Fibroblast of lung (primary cell): ENCODE data around the gene NAPG. TPM values are rescaled to one million over a fixed set of nuclear protein-coding genes. Genes with fewer than 3 reads are reported as not detected.

Experiments
- DNase-seq, 2 donors: peaks; one replicate each; pipeline versions ENCODE4 v3.0.0 to v3.0.0-alpha.2; 2010; ENCODE audit warnings: low read depth in 2 of 2
- H2AFZ ChIP-seq: 2 replicates; pipeline ENCODE4 v1.5.1; 2012; ENCODE audit warnings: low read length, control low read depth, inconsistent platforms
- H3K27ac ChIP-seq: 2 replicates; pipeline ENCODE4 v1.5.1; 2011; ENCODE audit warnings: low read length, control low read depth; ENCODE audit not compliant: insufficient read depth
- H3K27me3 ChIP-seq: 2 replicates; pipeline ENCODE4 v1.5.1; 2011; ENCODE audit warnings: mild to moderate bottlenecking, low read length; ENCODE audit not compliant: control insufficient read depth, insufficient read depth
- H3K36me3 ChIP-seq: 2 replicates; pipeline ENCODE4 v1.5.1; 2011; ENCODE audit warnings: low read length; ENCODE audit not compliant: control insufficient read depth, insufficient read depth
- H3K4me1 ChIP-seq: 2 replicates; pipeline ENCODE4 v1.5.1; 2011; ENCODE audit warnings: low read length; ENCODE audit not compliant: control insufficient read depth, insufficient read depth; ENCODE audit errors: extremely low read depth
- H3K4me2 ChIP-seq: 2 replicates; pipeline ENCODE4 v1.5.1; 2011; ENCODE audit warnings: low read length, control low read depth; ENCODE audit not compliant: insufficient read depth; ENCODE audit errors: extremely low read depth
- H3K4me3 ChIP-seq, 4 experiments: fragments of 200-600 bp in 1 of 4; sonication (generic) in 1 of 4; replicated peaks in 1 of 4; 2 replicates each; pipeline ENCODE4 v1.5.1; 2011 to 2016; ENCODE audit warnings: low read length in 4 of 4, low read depth in 3 of 4, mild to moderate bottlenecking in 3 of 4, control low read depth in 2 of 4, inconsistent platforms in 1 of 4, mixed read lengths in 1 of 4; ENCODE audit not compliant: insufficient read depth in 1 of 4; ENCODE audit errors: control extremely low read depth in 1 of 4
- H3K79me2 ChIP-seq: 2 replicates; pipeline ENCODE4 v1.5.1; 2012; ENCODE audit warnings: mild to moderate bottlenecking, low read length, inconsistent platforms; ENCODE audit not compliant: control insufficient read depth, insufficient read depth
- H3K9ac ChIP-seq: 2 replicates; pipeline ENCODE4 v1.5.1; 2011; ENCODE audit warnings: mild to moderate bottlenecking, low read length, control low read depth; ENCODE audit not compliant: insufficient read depth
- H3K9me3 ChIP-seq: 2 replicates; pipeline ENCODE4 v1.5.1; 2012; ENCODE audit warnings: low read depth, low read length; ENCODE audit not compliant: control insufficient read depth, insufficient read depth
- H4K20me1 ChIP-seq: 2 replicates; pipeline ENCODE4 v1.5.1; 2011; ENCODE audit warnings: low read length; ENCODE audit not compliant: control insufficient read depth, insufficient read depth; ENCODE audit errors: extremely low read depth
- CTCF ChIP-seq, 2 donors: IDR thresholded peaks in 1 of 2; conservative IDR thresholded peaks in 1 of 2; 1 replicate in 1 of 2; 2 replicates in 1 of 2; pipeline ENCODE4 v1.5.1; 2011 to 2012; ENCODE audit warnings: low read length in 2 of 2, control low read depth in 1 of 2, inconsistent platforms in 1 of 2, low read depth in 1 of 2, mild to moderate bottlenecking in 1 of 2
- EZH2 ChIP-seq: IDR thresholded peaks from 2 replicates; pipeline ENCODE4 v1.5.1; 2012; ENCODE audit warnings: low read length, control low read depth, mild to moderate bottlenecking; ENCODE audit errors: missing control alignments
- polyA plus RNA-seq, 2 donors: library from polyadenylated mRNA; depleted of rRNA in 1 of 2; stranded (reverse) in 1 of 2; unstranded in 1 of 2; fragments of >200 nt; gene quantifications; 2 replicates each; pipeline ENCODE4 v1.2.1, GENCODE V29; 2011 to 2012; ENCODE audit warnings: missing spikeins in 1 of 2
- total RNA-seq: library from RNA; depleted of rRNA; stranded (reverse); fragments of >200 nt; gene quantifications from 2 replicates; pipeline ENCODE4 v1.2.1, GENCODE V29; 2014

Gene NAPG
- total and polyA plus RNA-seq, 2 donors (not counting 1 experiment from before 2014, with no cell fraction given) = 23.1 to 33.7 TPM

DNA sequence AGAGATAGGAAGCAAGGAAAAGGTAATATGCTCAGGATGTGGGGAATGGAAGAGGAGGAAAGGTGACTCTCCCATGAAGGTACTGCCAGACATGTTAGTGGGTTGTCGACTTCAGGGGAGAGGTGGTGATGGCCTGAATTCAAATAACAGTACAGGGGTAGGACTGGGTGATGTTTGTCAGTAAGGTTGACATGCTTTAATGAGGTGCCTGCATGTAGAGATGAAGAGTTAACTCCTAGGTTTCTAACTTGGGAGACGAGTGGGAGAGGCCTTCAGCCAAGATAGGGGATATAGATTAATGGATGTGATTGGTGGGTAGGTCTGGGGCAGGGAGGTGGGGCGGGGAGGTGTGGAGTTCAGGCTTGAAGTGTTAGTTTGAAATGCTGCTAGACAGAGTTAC is 2.6 kb downstream of the NAPG start:
- DNase-seq = no peak
- TF ChIP-seq CTCF (conservative IDR thresholded peaks at IDR 0.05 in 1 of 2, IDR thresholded peaks at IDR 0.05 in 1 of 2; ENCODE audit: low read depth in 1 of 2, low read length in 2 of 2) = no peak
- TF ChIP-seq EZH2 = no peak
- no peak overlapping the region for H3K27ac ChIP-seq
- no peak overlapping the region for H3K4me3 ChIP-seq
- H3K27me3 ChIP-seq = no peaks in the 10 kb centered on the region
- no peaks in the 10 kb centered on the region for H4K20me1 ChIP-seq
- H3K4me1 ChIP-seq = peaks cover 10% of the 10 kb centered on the region
- H3K79me2 ChIP-seq = peaks cover 44% of the 10 kb centered on the region
- H2AFZ ChIP-seq = no peak overlapping the region
- no peaks in the 10 kb centered on the region for H3K9me3 ChIP-seq
- H3K9ac ChIP-seq = no peak overlapping the region
- no peak overlapping the region for H3K4me2 ChIP-seq
- H3K36me3 ChIP-seq = no peaks in the 10 kb centered on the region

GRCh38 chr18:10530002-10530401 is 4.2 kb downstream of the NAPG start:
- H3K36me3 ChIP-seq = no peaks in the 10 kb centered on the region
- no peak for DNase-seq
- H3K4me1 ChIP-seq = peaks cover 7% of the 10 kb centered on the region
- no peak overlapping the region for H2AFZ ChIP-seq
- no peaks in the 10 kb centered on the region for H3K27me3 ChIP-seq
- H3K4me2 ChIP-seq = no peak overlapping the region
- H3K9me3 ChIP-seq = no peaks in the 10 kb centered on the region
- no peak overlapping the region for H3K27ac ChIP-seq
- TF ChIP-seq EZH2 (no peak), CTCF (conservative IDR thresholded peaks at IDR 0.05 in 1 of 2, IDR thresholded peaks at IDR 0.05 in 1 of 2; ENCODE audit: low read depth in 1 of 2, low read length in 2 of 2) (no peak)
- no peak overlapping the region for H3K4me3 ChIP-seq
- no peaks in the 10 kb centered on the region for H4K20me1 ChIP-seq
- H3K9ac ChIP-seq = no peak overlapping the region
- H3K79me2 ChIP-seq = peaks cover 44% of the 10 kb centered on the region

DNA sequence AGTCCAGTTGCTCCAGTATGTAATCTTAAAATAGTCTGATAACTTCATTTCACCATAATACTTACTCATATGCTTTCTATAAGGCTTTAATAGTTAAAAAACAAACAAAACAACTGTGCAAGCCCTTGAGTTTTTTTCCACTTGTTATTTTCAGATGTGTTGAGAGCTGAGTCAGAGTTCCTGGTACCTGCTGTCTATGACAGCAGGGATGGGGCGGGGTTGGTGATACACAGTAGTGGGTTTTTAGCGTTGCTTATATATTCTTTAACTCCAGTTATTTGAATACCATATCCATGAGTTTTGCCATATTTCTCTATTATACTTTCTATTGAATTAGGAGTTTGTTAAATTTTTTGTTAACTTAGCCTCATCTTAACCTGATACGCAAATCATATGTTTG is 5.0 kb downstream of the NAPG start:
- DNase-seq = peak in 1 of 2 donors; percentile 18
- Histone ChIP-seq H3K4me1 (peaks cover 3% of the 10 kb centered on the region), H3K36me3 (no peaks in the 10 kb centered on the region), H3K4me2 (no peak overlapping the region), H4K20me1 (no peaks in the 10 kb centered on the region), H3K9me3 (no peaks in the 10 kb centered on the region), H2AFZ (no peak overlapping the region), H3K27ac (no peak overlapping the region), H3K79me2 (peaks cover 44% of the 10 kb centered on the region), H3K9ac (no peak overlapping the region), H3K4me3 (no peak overlapping the region), H3K27me3 (no peaks in the 10 kb centered on the region)
- no peak for TF ChIP-seq CTCF (conservative IDR thresholded peaks at IDR 0.05 in 1 of 2, IDR thresholded peaks at IDR 0.05 in 1 of 2; ENCODE audit: low read depth in 1 of 2, low read length in 2 of 2)
- no peak for TF ChIP-seq EZH2
